H1 (cell line): ENCODE data around the gene NPHP4. TPM values are rescaled to one million over a fixed set of nuclear protein-coding genes. Genes with fewer than 3 reads are reported as not detected.

Source experiments
- CHD7 ChIP-seq: fragments of 300-600 bp; sonication (generic); IDR thresholded peaks from 2 replicates; pipeline ENCODE4 v1.7.1; 2012; ENCODE audit warnings: low read length, moderate library complexity, mild to moderate bottlenecking, inconsistent platforms; ENCODE audit not compliant: insufficient replicate concordance
- polyA plus RNA-seq, 7 experiments: library from polyadenylated mRNA; depleted of rRNA in 3 of 7; stranded (reverse) in 5 of 7; unstranded in 2 of 7; fragments of >200 nt in 5 of 7; fragments of 200-250 nt in 2 of 7; gene quantifications; 1 replicate in 5 of 7; 2 replicates in 1 of 7; 4 replicates in 1 of 7; pipeline versions ENCODE4 v1.2.1 to v1.2.3, GENCODE V29; 2011 to 2013; ENCODE audit warnings: missing spikeins in 2 of 7, mixed read lengths in 2 of 7
- total RNA-seq: library from RNA; stranded (reverse); fragmentation: NEBNext Ultra II Directional; extraction: Animal tissue kit (Norgen Biotek cat#: 25700); gene quantifications from 2 replicates; pipeline ENCODE4 v1.2.1, GENCODE V29; 2021

The NPHP4 gene
- total and polyA plus RNA-seq, 2 of the 8 experiments (the other 6 are each of a cell fraction or from before 2014, with no cell fraction given) = 5.8 to 14.0 TPM

- no peak for TF ChIP-seq CHD7
These were observed 105.5 kb downstream of the NPHP4 start (continued) for GRCh38 chr1:5886541-5887348.
